ENCODE measurements around the gene FAAH. TPM values are rescaled to one million over a fixed set of nuclear protein-coding genes. Genes with fewer than 3 reads are reported as not detected.

The FAAH gene
- total and polyA plus RNA-seq, 7 donors, result 5.4 to 48.1 (median 11.5) TPM

DNA sequence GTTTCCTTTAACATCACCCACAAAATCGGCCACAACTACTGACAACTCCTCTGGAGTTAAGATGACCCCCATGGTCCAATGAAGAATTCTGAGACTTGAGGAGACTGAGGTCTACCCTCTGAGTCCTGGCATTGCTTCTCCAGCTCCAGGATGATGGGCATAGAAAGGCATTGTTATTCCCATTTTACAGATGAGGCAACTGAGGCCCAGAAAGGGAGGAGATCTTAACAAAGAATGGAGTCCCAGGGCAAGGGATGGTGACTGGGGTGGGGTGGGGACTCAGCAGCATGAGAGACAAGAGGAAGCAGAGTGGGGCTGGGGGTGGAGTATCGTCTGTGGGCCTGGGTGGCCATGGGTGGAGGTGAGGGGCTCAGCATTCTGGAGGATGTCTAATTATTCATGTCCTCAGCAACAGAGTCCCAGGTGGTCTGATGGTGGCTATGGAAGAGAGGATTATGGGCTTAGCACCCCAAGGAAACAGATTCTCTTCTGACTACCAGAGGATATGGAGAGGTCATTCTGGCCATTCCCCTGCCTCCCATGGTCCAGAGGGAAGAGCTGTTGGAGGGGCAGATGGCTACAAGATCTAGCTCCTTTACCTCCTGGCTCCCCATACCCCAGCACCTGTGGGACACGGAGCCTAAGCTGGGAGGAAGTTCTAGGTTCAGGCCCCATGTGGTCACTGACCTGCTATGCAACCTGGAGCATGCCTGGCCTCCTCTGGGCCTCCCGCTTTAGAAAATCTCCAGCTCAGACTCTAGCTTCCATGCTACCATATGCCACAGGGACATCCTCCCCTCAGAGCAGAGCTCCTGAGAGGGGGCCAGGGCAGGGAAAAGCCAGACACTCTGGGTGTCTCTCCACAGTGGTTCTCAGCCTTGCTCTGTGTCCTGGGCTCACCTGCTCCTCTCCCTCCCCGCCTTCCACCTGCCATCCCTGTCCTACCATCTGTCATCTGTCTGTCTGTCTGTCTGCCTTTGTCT, 58.1 kb downstream of the FAAH start:
- intact Hi-C loops (cut with DNase I), result no loop called here
- H3K4me3 ChIP-seq, result no peak overlapping the region
- peaks cover 17 to 55% (median 29%) of the 10 kb centered on the region in 3 donors for H3K27me3 ChIP-seq
- WGBS, 2 donors, result 72 to 84% methylated on average over 5 of the region's 5 CpGs
- H3K27ac ChIP-seq, result no peak overlapping the region
- H3K9me3 ChIP-seq, result no peaks in the 10 kb centered on the region
- H3K36me3 ChIP-seq, result no peaks in the 10 kb centered on the region
- H3K4me1 ChIP-seq, result peaks cover 0 to 11% (median 10%) of the 10 kb centered on the region in 4 donors
- no peak for DNase-seq
- no peak for TF ChIP-seq POLR2A (IDR thresholded peaks at IDR 0.05)
- TF ChIP-seq, protein P1, sequence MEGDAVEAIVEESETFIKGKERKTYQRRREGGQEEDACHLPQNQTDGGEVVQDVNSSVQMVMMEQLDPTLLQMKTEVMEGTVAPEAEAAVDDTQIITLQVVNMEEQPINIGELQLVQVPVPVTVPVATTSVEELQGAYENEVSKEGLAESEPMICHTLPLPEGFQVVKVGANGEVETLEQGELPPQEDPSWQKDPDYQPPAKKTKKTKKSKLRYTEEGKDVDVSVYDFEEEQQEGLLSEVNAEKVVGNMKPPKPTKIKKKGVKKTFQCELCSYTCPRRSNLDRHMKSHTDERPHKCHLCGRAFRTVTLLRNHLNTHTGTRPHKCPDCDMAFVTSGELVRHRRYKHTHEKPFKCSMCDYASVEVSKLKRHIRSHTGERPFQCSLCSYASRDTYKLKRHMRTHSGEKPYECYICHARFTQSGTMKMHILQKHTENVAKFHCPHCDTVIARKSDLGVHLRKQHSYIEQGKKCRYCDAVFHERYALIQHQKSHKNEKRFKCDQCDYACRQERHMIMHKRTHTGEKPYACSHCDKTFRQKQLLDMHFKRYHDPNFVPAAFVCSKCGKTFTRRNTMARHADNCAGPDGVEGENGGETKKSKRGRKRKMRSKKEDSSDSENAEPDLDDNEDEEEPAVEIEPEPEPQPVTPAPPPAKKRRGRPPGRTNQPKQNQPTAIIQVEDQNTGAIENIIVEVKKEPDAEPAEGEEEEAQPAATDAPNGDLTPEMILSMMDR (IDR thresholded peaks at IDR 0.05), result no peak
- TF ChIP-seq POLR2AphosphoS5 (IDR thresholded peaks at IDR 0.05), result no peak
- no peak for TF ChIP-seq EP300 (IDR thresholded peaks at IDR 0.05)

DNA sequence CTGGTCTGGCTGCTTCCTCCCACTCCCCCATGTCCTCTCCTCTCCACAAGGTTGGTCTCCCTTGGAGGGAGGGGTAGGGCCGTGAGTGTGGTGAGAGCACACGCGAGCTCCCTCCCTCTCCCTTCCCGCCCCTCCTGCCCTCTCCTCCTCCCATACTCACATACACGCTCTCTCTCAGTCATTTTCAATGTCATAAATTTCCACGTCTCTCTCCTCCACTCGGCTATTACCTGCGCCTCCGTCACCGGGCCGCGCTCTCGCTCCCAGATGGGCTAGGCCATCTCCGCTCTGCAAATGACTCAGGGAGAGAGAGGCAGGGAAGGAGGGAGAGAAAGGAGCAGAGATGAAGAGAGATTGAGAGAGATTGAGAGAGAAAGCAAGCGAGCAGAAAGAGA, 58.8 kb downstream of the FAAH start:
- H3K4me3 ChIP-seq, result no peak overlapping the region
- 50 to 63% methylated on average over 15 of the region's 15 CpGs for whole genome bisulfite sequencing, 2 donors
- H3K9me3 ChIP-seq, result no peaks in the 10 kb centered on the region
- H3K4me1 ChIP-seq, result peaks cover 0 to 8% (median 8%) of the 10 kb centered on the region in 4 donors
- DNase-seq, result no peak
- H3K27ac ChIP-seq, result no peak overlapping the region
- intact Hi-C loops (cut with DNase I), result no loop called here
- TF ChIP-seq POLR2AphosphoS5 (IDR thresholded peaks at IDR 0.05) (no peak), POLR2A (IDR thresholded peaks at IDR 0.05) (no peak), EP300 (IDR thresholded peaks at IDR 0.05) (no peak)
- TF ChIP-seq, protein P1 (IDR thresholded peaks at IDR 0.05), result no peak
- H3K27me3 ChIP-seq, result peaks cover 10 to 48% (median 22%) of the 10 kb centered on the region in 3 donors
- no peaks in the 10 kb centered on the region for H3K36me3 ChIP-seq

DNA sequence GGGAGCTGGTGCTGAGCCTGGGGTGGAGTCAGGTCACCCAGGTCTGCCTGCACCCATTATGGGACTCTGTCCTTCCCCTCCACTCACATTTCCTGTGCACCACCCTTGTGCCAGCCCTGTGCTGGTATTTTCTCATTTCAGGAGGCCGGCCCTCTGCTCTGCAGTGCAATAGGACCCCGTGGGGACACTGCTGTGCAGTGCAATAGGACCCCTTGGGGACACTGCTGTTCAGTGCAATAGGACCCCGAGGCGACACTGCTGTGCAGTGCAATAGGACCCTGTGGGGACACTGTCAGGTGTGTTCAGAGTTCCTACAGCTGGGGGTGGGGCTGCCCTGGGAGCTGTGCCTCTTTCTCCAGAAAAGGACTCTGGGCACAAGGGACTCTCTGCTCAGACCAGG, 59.3 kb downstream of the FAAH start:
- Histone ChIP-seq H3K4me1 (peaks cover 0 to 3% (median 2%) of the 10 kb centered on the region in 4 donors), H3K9me3 (no peaks in the 10 kb centered on the region), H3K27ac (no peak overlapping the region), H3K36me3 (no peaks in the 10 kb centered on the region), H3K27me3 (peaks cover 5 to 43% (median 17%) of the 10 kb centered on the region in 3 donors), H3K4me3 (no peak overlapping the region)
- TF ChIP-seq, protein P1 (IDR thresholded peaks at IDR 0.05), result no peak
- no peak for TF ChIP-seq POLR2AphosphoS5 (IDR thresholded peaks at IDR 0.05)
- TF ChIP-seq EP300 (IDR thresholded peaks at IDR 0.05), result no peak
- TF ChIP-seq POLR2A (IDR thresholded peaks at IDR 0.05), result no peak
- DNase-seq, result no peak
- WGBS, 2 donors, result 60 to 74% methylated on average over 4 of the region's 4 CpGs
- intact Hi-C loops (cut with DNase I), result no loop called here

DNA sequence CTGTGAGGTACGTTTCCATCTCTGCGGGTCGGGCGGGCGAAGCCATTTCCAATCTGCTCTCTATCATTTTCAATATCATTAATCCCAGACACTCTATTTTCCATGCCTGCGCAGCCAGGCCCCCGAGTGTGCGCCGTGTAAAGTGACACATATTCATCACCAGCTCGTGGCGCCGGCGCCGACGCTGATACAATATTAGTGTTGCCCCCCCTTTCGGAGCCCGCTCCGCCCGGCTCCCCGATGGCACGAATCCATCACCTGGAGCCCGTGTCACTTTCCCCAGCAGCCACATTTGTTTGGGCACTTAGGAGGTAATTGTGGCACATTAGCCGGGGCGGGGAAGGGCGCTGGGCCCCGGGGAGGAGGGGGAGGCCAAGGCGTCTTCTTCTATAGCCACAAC, 61.8 kb downstream of the FAAH start:
- Histone ChIP-seq H3K4me3 (no peak overlapping the region), H3K4me1 (no peaks in the 10 kb centered on the region), H3K36me3 (no peaks in the 10 kb centered on the region), H3K27me3 (peaks cover 0 to 19% (median 4%) of the 10 kb centered on the region in 3 donors), H3K9me3 (no peaks in the 10 kb centered on the region), H3K27ac (no peak overlapping the region)
- intact Hi-C loops (cut with DNase I), result no loop called here
- no peak for TF ChIP-seq POLR2A (IDR thresholded peaks at IDR 0.05)
- TF ChIP-seq, protein P1 (IDR thresholded peaks at IDR 0.05), result no peak
- WGBS, 2 donors, result 89 to 90% methylated on average over 27 of the region's 27 CpGs
- no peak for DNase-seq
